Neural cell (in vitro differentiated cells): ENCODE results near the gene COL17A1.

Source experiments
- CTCF ChIP-seq: fragments of 450-650 bp; IDR thresholded peaks from 2 replicates; pipeline ENCODE4 v1.5.1; 2014; ENCODE audit warnings: antibody characterized with exemption, mild to moderate bottlenecking, moderate library complexity; ENCODE audit not compliant: poor library complexity, severe bottlenecking
- EP300 ChIP-seq: fragments of 450-650 bp; conservative IDR thresholded peaks from 2 replicates; pipeline ENCODE4 v1.6.1; 2014; ENCODE audit warnings: antibody characterized with exemption, mild to moderate bottlenecking, moderate library complexity; ENCODE audit not compliant: poor library complexity, severe bottlenecking
- EZH2 ChIP-seq: fragments of 200-600, 300-800 bp; shearing (Covaris generic), sonication (generic); IDR thresholded peaks from 2 replicates; pipeline ENCODE4 v1.6.1; 2014; ENCODE audit warnings: antibody characterized with exemption, low read length, borderline replicate concordance, mild to moderate bottlenecking; ENCODE audit not compliant: insufficient read depth, poor library complexity, severe bottlenecking
- POLR2AphosphoS5 ChIP-seq: IDR thresholded peaks from 2 replicates; pipeline ENCODE4 v1.6.1; 2012
- RAD21 ChIP-seq: fragments of 450-650 bp; conservative IDR thresholded peaks from 2 replicates; pipeline ENCODE4 v1.6.1; 2014; ENCODE audit warnings: antibody characterized with exemption, mild to moderate bottlenecking, moderate library complexity
- REST ChIP-seq: IDR thresholded peaks from 2 replicates; pipeline ENCODE4 v1.6.1; 2012; ENCODE audit warnings: borderline replicate concordance
- SMC3 ChIP-seq: fragments of 450-650 bp; conservative IDR thresholded peaks from 2 replicates; pipeline ENCODE4 v1.6.1; 2014; ENCODE audit warnings: antibody characterized with exemption, mild to moderate bottlenecking, moderate library complexity; ENCODE audit not compliant: poor library complexity
- TAF1 ChIP-seq: IDR thresholded peaks from 2 replicates; pipeline ENCODE4 v1.6.1; 2012; ENCODE audit warnings: low read depth

GRCh38 chr10:104021246-104021645 is 64.4 kb downstream of the COL17A1 start:
- no peak for TF ChIP-seq CTCF
- TF ChIP-seq EZH2: no peak
- no peak for TF ChIP-seq EP300
- TF ChIP-seq REST: no peak
- no peak for TF ChIP-seq RAD21
- no peak for TF ChIP-seq POLR2AphosphoS5
- TF ChIP-seq TAF1: no peak
- TF ChIP-seq SMC3: no peak
